Measurements from ENCODE around the gene PIK3CA.

DNA sequence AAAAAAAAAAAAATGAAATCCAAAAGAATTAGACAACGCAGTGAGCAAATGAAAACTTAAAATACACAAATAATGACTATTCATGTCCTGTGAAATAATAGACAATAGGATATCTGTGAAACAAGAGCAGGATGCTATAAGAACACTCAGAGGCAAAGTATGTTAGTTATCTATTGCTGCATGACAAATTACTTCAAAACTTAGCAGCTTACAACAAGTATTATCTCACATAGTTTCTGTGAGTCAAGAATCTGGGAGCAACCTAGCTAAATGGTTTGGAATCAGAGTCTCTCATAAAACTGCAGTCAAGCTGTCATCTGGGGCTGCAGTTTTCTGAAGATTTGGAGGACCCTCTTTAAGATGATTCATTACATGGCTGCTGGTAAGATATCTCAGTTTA lies 40.1 kb upstream of the PIK3CA start:
- TF ChIP-seq, protein P1, sequence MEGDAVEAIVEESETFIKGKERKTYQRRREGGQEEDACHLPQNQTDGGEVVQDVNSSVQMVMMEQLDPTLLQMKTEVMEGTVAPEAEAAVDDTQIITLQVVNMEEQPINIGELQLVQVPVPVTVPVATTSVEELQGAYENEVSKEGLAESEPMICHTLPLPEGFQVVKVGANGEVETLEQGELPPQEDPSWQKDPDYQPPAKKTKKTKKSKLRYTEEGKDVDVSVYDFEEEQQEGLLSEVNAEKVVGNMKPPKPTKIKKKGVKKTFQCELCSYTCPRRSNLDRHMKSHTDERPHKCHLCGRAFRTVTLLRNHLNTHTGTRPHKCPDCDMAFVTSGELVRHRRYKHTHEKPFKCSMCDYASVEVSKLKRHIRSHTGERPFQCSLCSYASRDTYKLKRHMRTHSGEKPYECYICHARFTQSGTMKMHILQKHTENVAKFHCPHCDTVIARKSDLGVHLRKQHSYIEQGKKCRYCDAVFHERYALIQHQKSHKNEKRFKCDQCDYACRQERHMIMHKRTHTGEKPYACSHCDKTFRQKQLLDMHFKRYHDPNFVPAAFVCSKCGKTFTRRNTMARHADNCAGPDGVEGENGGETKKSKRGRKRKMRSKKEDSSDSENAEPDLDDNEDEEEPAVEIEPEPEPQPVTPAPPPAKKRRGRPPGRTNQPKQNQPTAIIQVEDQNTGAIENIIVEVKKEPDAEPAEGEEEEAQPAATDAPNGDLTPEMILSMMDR (IDR thresholded peaks at IDR 0.05 in 8 of 11, conservative IDR thresholded peaks at IDR 0.05 in 3 of 11), result no peak
- TF ChIP-seq POLR2A (IDR thresholded peaks at IDR 0.05) (no peak), POLR2AphosphoS5 (IDR thresholded peaks at IDR 0.05) (no peak)

All from spleen (tissue), 7 donors.